IPS-18c (cell line): Measurements from ENCODE around the gene WDR18.

Experiments used
- H3K4me3 ChIP-seq: 2 replicates; pipeline ENCODE4 v1.7.0; 2013; ENCODE audit warnings: low read depth, mild to moderate bottlenecking, low read length, moderate library complexity; ENCODE audit not compliant: insufficient read depth
- H3K9me3 ChIP-seq: one replicate; pipeline ENCODE4 v1.6.1; 2013; ENCODE audit warnings: mild to moderate bottlenecking, low read length, moderate library complexity; ENCODE audit not compliant: control insufficient read depth, insufficient read depth

Gene WDR18

DNA sequence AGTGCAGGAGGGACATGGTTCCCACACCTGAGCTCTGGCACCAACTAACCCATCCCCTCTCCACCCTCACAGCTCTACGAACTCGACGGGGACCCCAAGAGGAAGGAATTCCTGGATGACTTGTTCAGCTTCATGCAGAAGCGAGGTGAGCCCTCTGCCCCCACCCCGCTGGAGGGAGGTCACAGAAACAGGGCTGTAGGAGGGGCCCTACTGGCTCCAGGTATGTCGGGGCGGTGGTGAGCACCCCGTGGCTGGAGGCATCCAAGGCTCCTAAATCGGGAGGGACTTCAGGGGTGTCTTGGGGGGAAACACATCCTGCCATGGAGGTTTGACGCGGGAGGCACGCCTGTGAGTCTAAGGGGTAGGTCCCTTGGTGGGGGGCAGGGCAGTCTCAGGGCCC, 24.1 kb upstream of the WDR18 start:
- no peak overlapping the region for H3K4me3 ChIP-seq

DNA sequence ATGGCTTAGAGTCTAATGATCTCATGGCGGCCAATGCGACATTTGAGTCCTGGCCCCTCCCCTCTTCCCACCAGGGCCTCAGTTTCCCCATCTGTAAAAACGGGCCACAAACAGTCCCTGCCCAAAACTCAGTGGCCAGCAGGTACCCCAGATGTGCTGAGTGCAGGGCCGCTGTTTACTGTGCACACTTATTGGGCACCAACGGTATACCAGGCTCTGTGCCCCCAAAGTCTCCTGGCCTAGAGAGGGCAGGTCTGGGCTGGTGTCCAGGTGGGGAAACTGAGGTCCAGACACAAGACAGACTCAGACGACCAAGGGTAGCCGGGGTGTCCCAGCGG, 23.6 kb upstream of the WDR18 start:
- peaks cover 4% of the 10 kb centered on the region for H3K9me3 ChIP-seq
- no peak overlapping the region for H3K4me3 ChIP-seq

More for the DNA sequence above, 24.1 kb upstream of the WDR18 start:
- peaks cover 4% of the 10 kb centered on the region for H3K9me3 ChIP-seq

DNA sequence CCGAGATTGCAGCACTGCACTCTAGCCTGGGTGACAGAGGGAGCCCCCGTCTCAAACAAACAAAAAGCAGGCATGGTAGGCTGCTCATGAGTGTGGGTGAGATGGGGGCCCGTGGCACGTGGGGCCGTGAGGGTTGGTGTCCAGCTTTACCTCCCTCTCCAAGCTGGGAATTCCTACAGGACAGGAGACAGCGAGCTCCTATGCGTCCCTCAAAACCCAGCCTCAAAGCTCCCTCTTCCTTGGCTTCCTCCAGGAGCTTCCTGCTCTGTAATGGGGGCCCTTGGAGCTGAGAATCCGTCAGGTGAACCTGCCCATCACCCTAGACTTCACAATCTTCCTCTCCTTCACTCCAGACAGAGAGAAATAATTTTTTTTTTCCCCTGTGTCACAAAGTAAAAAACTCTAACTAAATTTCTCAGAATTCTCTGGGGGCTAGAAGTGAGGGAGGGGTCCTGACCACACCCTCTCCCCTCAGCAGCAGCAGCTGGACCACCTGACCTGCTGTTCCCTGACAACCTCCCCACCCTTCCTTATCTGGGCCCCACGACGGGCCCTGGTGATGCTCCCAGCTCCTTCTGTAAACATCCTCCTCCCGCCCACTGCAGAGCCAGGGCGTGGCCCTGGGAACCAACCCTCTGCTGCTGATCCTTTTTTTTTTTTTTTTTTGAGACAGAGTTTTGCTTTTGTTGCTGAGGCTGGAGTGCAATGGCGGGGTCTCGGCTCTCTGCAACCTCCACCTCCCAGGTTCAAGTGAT, 22.1 kb upstream of the WDR18 start:
- no peak overlapping the region for H3K4me3 ChIP-seq
- H3K9me3 ChIP-seq = peaks cover 7% of the 10 kb centered on the region

GRCh38 chr19:962683-963400, 21.3 kb upstream of the WDR18 start:
- Histone ChIP-seq H3K9me3 (peaks cover 7% of the 10 kb centered on the region), H3K4me3 (no peak overlapping the region)

GRCh38 chr19:963486-963951, 20.6 kb upstream of the WDR18 start:
- Histone ChIP-seq H3K4me3 (no peak overlapping the region), H3K9me3 (peaks cover 7% of the 10 kb centered on the region)

DNA sequence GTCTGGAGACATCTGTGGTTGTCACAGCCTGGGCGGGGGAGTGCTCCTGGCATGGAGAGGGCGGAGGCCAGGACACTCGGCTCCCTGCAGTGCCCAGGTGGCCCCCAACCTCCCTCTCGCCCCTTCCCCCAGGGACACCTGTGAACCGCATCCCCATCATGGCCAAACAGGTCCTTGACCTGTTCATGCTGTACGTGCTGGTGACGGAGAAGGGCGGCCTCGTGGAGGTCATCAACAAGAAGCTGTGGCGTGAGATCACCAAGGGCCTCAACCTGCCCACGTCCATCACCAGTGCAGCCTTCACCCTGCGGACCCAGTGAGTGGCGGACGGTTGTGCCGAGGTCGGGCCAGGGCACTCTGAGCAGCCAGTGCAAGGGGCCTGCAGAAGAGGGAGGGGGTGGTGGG, 20.0 kb upstream of the WDR18 start:
- Histone ChIP-seq H3K4me3 (no peak overlapping the region), H3K9me3 (peaks cover 7% of the 10 kb centered on the region)

- Histone ChIP-seq H3K4me3 (no peak overlapping the region), H3K9me3 (peaks cover 7% of the 10 kb centered on the region)
Observed at GRCh38 chr19:964761-965694, 19.1 kb upstream of the WDR18 start.

GRCh38 chr19:966485-967088, 17.6 kb upstream of the WDR18 start:
- Histone ChIP-seq H3K9me3 (peaks cover 13% of the 10 kb centered on the region), H3K4me3 (no peak overlapping the region)

GRCh38 chr19:970695-971094, 13.4 kb upstream of the WDR18 start:
- H3K4me3 ChIP-seq = no peak overlapping the region

GRCh38 chr19:971795-972194, 12.3 kb upstream of the WDR18 start:
- Histone ChIP-seq H3K9me3 (peaks cover 7% of the 10 kb centered on the region), H3K4me3 (no peak overlapping the region)

More at GRCh38 chr19:970695-971094, 13.4 kb upstream of the WDR18 start:
- H3K9me3 ChIP-seq = peaks cover 10% of the 10 kb centered on the region

DNA sequence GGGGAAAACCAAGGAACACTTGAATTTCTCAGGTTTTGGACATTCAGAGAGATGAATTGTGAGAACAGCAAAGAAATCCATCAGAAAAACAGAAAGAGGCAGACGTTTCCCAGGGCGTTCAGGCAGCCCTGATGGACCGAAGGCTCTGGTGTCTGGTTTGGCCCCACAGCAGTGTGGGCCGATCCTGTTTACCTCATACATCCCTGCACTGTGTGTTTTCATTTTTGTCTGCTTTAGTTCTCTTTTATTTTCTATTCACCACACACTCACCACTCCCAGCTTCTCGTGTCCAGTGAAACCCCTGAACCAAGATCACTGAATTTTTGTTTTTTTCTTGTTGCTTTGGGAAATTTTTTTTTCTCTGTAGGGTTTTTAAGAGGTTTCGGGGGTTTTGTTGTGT, 11.9 kb upstream of the WDR18 start:
- H3K4me3 ChIP-seq = no peak overlapping the region
- peaks cover 6% of the 10 kb centered on the region for H3K9me3 ChIP-seq

- Histone ChIP-seq H3K4me3 (no peak overlapping the region), H3K9me3 (peaks cover 6% of the 10 kb centered on the region)
Observed at GRCh38 chr19:973726-974563, 10.2 kb upstream of the WDR18 start.

GRCh38 chr19:974564-975257, 9.4 kb upstream of the WDR18 start:
- Histone ChIP-seq H3K4me3 (no peak overlapping the region), H3K9me3 (peaks cover 6% of the 10 kb centered on the region)

DNA sequence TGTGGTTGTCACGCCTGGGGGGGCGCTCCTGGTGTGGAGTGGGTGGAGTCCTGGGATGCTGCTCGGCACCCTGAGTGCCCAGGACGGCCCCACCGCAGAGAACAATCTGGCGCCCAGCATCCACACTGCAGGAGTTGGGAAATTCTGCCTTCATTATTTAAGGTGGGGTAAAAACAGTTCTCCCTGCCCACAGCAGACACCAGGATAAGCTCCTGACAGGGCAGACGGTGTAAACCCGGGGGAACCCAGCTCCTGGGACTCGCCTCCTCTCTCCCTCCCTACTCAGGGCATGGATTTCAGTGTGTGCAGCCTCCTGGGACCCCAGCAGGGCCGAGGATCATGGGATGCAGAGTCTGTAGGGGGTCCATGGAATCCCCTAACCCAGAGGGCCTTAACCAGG, 7.7 kb upstream of the WDR18 start:
- Histone ChIP-seq H3K9me3 (no peaks in the 10 kb centered on the region), H3K4me3 (no peak overlapping the region)

GRCh38 chr19:977058-977464, 7.1 kb upstream of the WDR18 start:
- no peaks in the 10 kb centered on the region for H3K9me3 ChIP-seq
- H3K4me3 ChIP-seq = no peak overlapping the region

DNA sequence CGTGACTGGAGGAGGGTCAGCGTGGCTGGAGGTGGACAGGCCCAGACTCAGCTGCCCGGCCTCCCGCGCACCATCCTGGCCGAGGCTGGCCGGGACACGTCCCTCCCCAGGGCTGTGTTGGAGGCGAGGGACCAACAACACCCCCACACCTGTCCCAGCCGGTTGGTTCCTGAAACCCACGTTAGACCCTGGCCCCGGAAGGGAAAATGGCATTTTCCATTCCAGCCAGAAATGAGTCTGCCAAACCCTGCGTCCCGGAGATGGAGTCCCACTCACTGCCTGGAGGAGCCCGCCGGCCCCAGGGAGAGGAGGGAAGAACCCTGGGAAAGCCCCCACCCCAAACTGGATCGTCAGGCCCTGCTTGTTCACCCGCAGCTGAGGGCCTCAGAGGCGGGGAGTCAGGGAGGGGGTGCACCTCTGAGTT, 4.8 kb upstream of the WDR18 start:
- Histone ChIP-seq H3K9me3 (no peaks in the 10 kb centered on the region), H3K4me3 (no peak overlapping the region)
